Measurements from ENCODE around the gene PAX2. TPM values are rescaled to one million over a fixed set of nuclear protein-coding genes. Genes with fewer than 3 reads are reported as not detected.

Gene PAX2
- total RNA-seq, 1 donor from 2014 or later, result 0.23 TPM

GRCh38 chr10:100713049-100713858, 32.1 kb upstream of the PAX2 start:
- Mint-ChIP-seq H3K27me3 (ENCODE audit: low read depth, unreplicated experiment) (peaks cover 88% of the 10 kb centered on the region), H3K4me3 (ENCODE audit: unreplicated experiment) (no peak overlapping the region), H3K4me1 (ENCODE audit: low read depth, unreplicated experiment) (no peaks in the 10 kb centered on the region), H3K36me3 (ENCODE audit: low read depth, unreplicated experiment) (peaks cover 2% of the 10 kb centered on the region), H3K27ac (ENCODE audit: unreplicated experiment) (no peak overlapping the region), H3K9me3 (ENCODE audit: unreplicated experiment) (peaks cover 26% of the 10 kb centered on the region)
- H2AFZ ChIP-seq (ENCODE audit: low read depth, low read length), result peak overlapping the region; percentile 18
- no peak overlapping the region for H3K27ac ChIP-seq (ENCODE audit: low read depth, low read length)
- H3K36me3 ChIP-seq (ENCODE audit: insufficient read depth, low read length), result no peaks in the 10 kb centered on the region
- no peaks in the 10 kb centered on the region for H3K9me3 ChIP-seq (ENCODE audit: insufficient read depth, low read depth, low read length)
- H3K4me2 ChIP-seq (ENCODE audit: low read length), result peak overlapping the region; percentile 54
- peaks cover 83% of the 10 kb centered on the region for H3K27me3 ChIP-seq (ENCODE audit: insufficient read depth, low read length)
- H3K4me3 ChIP-seq (ENCODE audit: insufficient read depth, low read depth, low read length), result no peak overlapping the region
- no peaks in the 10 kb centered on the region for H3K4me1 ChIP-seq (ENCODE audit: insufficient read depth, low read length)
- no peak for DNase-seq (ENCODE audit: low read depth)
- no peaks in the 10 kb centered on the region for H3K79me2 ChIP-seq (ENCODE audit: insufficient read depth, low read length)
- no peak overlapping the region for H3K9ac ChIP-seq (ENCODE audit: low read length)
- H4K20me1 ChIP-seq (ENCODE audit: insufficient read depth, low read length), result no peaks in the 10 kb centered on the region
- TF ChIP-seq, protein P1, sequence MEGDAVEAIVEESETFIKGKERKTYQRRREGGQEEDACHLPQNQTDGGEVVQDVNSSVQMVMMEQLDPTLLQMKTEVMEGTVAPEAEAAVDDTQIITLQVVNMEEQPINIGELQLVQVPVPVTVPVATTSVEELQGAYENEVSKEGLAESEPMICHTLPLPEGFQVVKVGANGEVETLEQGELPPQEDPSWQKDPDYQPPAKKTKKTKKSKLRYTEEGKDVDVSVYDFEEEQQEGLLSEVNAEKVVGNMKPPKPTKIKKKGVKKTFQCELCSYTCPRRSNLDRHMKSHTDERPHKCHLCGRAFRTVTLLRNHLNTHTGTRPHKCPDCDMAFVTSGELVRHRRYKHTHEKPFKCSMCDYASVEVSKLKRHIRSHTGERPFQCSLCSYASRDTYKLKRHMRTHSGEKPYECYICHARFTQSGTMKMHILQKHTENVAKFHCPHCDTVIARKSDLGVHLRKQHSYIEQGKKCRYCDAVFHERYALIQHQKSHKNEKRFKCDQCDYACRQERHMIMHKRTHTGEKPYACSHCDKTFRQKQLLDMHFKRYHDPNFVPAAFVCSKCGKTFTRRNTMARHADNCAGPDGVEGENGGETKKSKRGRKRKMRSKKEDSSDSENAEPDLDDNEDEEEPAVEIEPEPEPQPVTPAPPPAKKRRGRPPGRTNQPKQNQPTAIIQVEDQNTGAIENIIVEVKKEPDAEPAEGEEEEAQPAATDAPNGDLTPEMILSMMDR (IDR thresholded peaks at IDR 0.05; ENCODE audit: insufficient read depth, low read depth, low read length), result no peak
- TF ChIP-seq EZH2 (IDR thresholded peaks at IDR 0.05; ENCODE audit: insufficient read depth, low read length), result peak; percentile 79
- FAIRE-seq, result no peak

DNA sequence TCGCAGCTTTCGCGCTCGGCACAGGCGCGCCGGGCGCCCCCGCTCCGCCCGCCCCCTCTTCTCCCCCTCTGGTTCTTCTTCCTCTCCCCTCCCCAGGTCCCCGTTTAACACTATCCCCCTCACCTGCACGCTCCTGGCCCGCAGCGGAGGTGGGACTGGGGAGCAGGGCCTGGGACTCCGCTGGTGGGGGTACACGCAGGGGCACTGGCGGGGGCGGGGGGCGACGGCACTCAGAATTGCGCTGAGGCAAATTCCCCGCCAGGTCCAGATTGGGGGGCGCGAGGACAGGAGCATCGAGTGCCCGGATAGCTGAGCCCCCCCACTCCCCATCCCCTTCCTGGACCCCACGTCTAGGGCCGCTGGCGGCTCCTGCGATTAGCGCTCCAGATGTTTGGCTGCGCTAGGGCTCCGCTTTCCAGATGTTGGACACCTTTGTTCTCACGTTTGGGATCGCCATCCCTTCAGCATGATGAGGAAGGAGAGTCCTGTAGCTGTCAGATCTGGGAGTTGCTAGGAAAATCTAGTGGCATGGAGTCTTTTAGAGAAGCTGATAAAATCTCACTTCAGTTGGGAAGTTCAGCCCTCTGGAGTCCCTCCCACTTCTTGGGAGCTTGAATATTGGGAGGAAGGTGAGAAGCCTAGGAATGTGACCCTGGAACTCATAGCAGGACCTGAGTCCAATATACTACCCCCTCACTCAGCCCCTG, 31.4 kb upstream of the PAX2 start:
- FAIRE-seq (no peak), DNase-seq (ENCODE audit: low read depth) (no peak)
- Histone ChIP-seq H4K20me1 (ENCODE audit: insufficient read depth, low read length) (no peaks in the 10 kb centered on the region), H3K27ac (ENCODE audit: low read depth, low read length) (no peak overlapping the region), H3K36me3 (ENCODE audit: insufficient read depth, low read length) (no peaks in the 10 kb centered on the region), H3K4me2 (ENCODE audit: low read length) (peak overlapping the region; percentile 54), H3K27me3 (ENCODE audit: insufficient read depth, low read length) (peaks cover 87% of the 10 kb centered on the region), H2AFZ (ENCODE audit: low read depth, low read length) (no peak overlapping the region), H3K9ac (ENCODE audit: low read length) (no peak overlapping the region), H3K9me3 (ENCODE audit: insufficient read depth, low read depth, low read length) (no peaks in the 10 kb centered on the region), H3K79me2 (ENCODE audit: insufficient read depth, low read length) (no peaks in the 10 kb centered on the region), H3K4me3 (ENCODE audit: insufficient read depth, low read depth, low read length) (no peak overlapping the region), H3K4me1 (ENCODE audit: insufficient read depth, low read length) (no peaks in the 10 kb centered on the region)
- peaks cover 88% of the 10 kb centered on the region for H3K27me3 Mint-ChIP-seq (ENCODE audit: low read depth, unreplicated experiment)
- no peak for TF ChIP-seq EZH2 (IDR thresholded peaks at IDR 0.05; ENCODE audit: insufficient read depth, low read length)
- TF ChIP-seq, protein P1 (IDR thresholded peaks at IDR 0.05; ENCODE audit: insufficient read depth, low read depth, low read length), result no peak
- peaks cover 29% of the 10 kb centered on the region for H3K9me3 Mint-ChIP-seq (ENCODE audit: unreplicated experiment)
- peaks cover 2% of the 10 kb centered on the region for H3K36me3 Mint-ChIP-seq (ENCODE audit: low read depth, unreplicated experiment)
- H3K27ac Mint-ChIP-seq (ENCODE audit: unreplicated experiment), result no peak overlapping the region
- H3K4me3 Mint-ChIP-seq (ENCODE audit: unreplicated experiment), result no peak overlapping the region
- H3K4me1 Mint-ChIP-seq (ENCODE audit: low read depth, unreplicated experiment), result no peaks in the 10 kb centered on the region

Data from astrocyte (in vitro differentiated cells and primary cell).